ENCODE results near the gene ZFP57.

Gene ZFP57

DNA sequence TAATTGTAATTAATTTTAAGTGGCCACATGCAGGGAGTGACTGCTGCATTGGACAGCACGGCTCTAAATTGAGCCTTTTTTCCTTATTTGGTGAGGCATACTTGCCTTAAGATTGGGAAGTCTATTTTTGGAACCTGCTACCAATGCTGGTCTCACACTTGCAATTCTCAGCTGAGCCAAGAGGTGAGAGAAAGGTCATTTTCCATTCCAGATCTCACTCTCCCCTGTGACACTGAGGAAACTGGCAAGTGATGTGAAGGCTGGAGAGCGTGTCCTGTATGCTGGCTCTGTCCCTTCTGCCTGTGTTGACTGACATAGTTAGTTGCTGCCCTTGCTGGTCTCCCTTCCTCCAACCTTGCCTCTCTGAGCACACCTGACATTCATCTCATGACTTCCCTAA lies 24.8 kb downstream of the ZFP57 start:
- in situ Hi-C loops (cut with MboI; ENCODE audit: low sequenced_read_pairs) = no loop called here

DNA sequence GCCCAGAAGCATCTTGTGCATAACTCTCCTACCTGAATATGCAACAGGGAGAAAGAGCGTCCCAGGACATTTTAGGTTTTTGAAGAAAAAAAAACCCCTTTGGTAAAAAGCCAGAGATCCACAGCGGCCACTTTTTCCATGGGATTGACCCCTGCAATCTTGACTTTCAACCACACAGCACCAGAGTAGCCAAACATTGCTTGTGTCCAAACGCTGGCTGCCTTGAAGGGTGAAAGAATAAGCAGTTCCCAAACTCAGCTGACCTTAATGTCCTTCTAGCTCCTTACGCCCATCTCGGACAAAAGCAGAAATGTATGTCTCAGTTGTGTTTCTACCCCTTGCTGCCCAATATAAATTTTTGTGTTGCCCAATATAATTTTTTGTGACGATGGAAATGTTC lies 25.3 kb downstream of the ZFP57 start:
- in situ Hi-C loops (cut with MboI; ENCODE audit: low sequenced_read_pairs) = no loop called here

GRCh38 chr6:29653452-29654038 lies 27.4 kb downstream of the ZFP57 start:
- in situ Hi-C loops (cut with MboI; ENCODE audit: low sequenced_read_pairs) = no loop called here

DNA sequence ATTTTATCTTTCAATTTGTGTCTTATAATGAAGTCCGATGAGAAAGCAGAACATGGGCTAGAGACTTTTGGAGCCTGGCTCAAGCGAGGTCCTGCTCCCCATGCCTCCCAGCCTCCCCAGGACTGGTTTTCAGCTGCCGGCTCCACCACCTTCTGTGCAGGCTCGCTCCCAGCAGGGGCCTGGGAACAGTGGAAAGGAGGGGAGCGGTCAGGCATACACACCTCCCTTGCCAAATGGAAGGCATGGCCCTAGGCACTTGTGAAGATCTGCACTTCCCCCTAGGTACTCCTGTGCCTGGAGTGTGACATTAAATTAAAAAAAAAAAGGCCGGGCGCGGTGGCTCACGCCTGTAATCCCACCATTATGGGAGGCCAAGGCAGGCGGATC lies 28.8 kb downstream of the ZFP57 start:
- in situ Hi-C loops (cut with MboI; ENCODE audit: low sequenced_read_pairs) = no loop called here

- in situ Hi-C loops (cut with MboI; ENCODE audit: low sequenced_read_pairs) = no loop called here
Observed at GRCh38 chr6:29651413-29652197, 29.3 kb downstream of the ZFP57 start.

DNA sequence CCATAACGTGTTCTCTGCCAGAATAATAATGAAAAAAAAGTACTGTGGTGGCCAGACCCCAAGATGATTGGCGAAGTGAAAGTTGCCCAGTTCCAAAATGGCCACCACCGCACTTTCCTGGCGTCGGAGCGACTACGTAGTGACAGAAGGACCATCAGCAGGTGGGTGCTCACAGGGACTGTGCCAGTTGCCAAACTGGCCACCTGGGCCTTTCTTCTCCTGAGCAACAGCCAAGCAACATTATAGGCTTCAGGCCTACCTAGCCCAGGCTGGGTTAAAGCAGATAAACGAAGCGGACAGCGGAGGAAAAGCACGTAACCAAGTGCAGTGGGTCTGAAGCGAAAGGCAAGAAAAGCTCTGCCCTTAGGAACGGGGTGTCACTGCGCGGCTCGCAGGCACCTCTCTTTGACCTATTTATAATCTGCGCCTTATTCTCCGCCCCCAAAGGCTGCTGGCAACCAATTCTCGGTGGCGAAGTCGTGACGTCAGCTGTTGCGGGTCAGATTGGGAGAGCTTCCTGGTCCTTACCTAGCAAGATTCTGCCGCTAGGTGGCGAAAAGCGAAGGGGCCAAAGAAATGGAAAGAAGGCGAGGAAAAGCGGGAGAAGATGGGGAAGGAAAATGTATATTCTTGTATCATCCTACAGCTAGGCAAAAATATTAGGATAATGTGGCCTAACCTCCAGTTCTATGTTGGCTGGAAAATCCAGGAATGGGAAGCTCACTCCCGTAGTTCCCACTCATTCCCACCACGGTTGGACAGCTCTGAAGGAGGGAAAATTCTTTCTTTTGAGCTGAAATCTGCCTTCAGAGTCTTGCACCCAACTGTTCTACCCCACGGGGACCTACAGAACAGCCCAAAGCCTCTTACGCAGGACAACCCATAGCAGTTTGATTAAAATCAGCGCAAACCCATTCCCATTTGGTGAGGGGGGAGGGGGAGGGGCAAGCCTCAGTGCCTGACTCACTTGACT lies 31.0 kb downstream of the ZFP57 start:
- in situ Hi-C loops (cut with MboI; ENCODE audit: low sequenced_read_pairs) = no loop called here

GRCh38 chr6:29647927-29648642 lies 32.9 kb downstream of the ZFP57 start:
- in situ Hi-C loops (cut with MboI; ENCODE audit: low sequenced_read_pairs) = no loop called here

DNA sequence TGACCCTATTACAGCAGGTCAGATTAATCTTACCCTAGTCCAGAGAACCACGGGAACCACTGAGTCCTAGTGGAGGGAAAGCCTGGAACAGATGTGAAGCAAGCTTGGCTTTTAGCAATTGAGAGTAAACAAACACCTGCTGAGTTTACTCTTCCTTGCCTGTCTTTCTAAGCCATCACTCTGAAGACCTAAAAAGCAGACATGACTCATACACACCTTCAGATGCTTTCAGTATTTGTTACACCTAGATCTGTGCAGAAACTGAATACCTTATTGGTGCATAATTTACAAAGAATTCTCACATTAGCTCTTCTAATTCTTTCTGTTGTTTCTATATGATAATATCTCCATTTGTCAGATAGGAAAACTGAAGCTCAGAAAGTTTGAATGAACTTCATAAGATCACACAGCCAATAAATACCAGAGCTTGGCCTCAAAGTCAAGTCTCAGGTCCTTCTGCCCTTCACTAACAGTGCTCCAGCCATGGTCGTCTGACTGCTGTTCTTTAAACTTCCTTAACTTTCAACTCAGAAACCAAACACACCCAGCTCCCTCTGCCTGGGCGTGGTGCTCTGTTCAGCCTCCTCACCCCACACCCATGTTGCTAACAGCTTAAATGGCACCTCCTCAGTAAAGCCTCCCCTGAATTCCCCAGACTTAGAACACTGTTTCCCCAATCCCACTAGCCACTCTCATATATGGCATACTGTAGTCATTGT lies 39.4 kb downstream of the ZFP57 start:
- in situ Hi-C loops (cut with MboI; ENCODE audit: low sequenced_read_pairs) = no loop called here

GRCh38 chr6:29637247-29637646 lies 43.7 kb downstream of the ZFP57 start:
- in situ Hi-C loops (cut with MboI; ENCODE audit: low sequenced_read_pairs) = no loop called here

GRCh38 chr6:29633534-29633905 lies 47.4 kb downstream of the ZFP57 start:
- in situ Hi-C loops (cut with MboI; ENCODE audit: low sequenced_read_pairs) = no loop called here

- in situ Hi-C loops (cut with MboI; ENCODE audit: low sequenced_read_pairs) = no loop called here
Observed at GRCh38 chr6:29632789-29633533, 48.0 kb downstream of the ZFP57 start, which contains the start of gene GABBR1. TSS of gene GABBR1 (minus strand) at chr6:29633183. CDS start at chr6:29632385, 798 bp downstream.

DNA sequence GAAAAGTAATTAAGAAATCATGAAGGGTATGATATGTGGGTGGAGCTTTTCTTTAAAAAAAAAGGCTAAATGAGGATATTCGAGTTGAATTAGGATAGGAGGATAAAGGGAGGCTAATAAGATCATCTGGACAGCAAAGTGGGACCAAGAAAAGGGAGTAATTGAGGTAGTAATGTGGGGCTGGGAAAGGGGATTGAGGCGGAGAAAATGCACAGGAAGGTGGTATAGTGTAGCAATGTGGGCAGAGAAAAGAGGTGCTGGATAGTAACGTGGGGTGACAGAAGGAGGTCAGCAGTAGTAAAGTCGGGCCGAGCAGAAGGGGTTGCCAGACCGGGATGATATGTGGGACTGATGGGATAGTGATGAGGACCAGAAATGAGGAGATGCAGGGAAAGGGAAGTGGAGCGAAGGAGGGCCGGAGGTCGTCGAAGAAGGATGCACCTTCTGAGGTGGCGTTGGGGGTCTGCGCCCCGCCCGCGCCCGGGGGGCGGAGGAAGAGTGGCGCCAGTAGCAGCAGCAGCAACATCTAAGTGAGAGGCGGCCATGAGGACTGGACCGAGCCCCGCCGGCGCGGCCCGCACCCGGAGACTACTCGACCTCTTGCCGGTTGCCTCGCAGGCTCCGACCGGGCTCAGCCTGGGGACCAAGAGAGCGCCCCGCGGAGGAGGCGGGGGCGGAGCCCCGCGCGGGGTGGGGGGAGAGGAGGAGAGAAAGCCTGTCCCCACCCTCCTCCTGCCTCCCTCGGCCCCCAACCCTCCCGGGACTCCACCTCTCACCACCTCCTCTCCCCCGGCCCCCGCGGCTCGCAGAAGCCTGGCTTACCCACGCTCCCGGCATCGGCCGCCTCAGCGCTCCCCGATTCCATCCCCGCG lies 48.9 kb downstream of the ZFP57 start:
- in situ Hi-C loops (cut with MboI; ENCODE audit: low sequenced_read_pairs) = no loop called here

DNA sequence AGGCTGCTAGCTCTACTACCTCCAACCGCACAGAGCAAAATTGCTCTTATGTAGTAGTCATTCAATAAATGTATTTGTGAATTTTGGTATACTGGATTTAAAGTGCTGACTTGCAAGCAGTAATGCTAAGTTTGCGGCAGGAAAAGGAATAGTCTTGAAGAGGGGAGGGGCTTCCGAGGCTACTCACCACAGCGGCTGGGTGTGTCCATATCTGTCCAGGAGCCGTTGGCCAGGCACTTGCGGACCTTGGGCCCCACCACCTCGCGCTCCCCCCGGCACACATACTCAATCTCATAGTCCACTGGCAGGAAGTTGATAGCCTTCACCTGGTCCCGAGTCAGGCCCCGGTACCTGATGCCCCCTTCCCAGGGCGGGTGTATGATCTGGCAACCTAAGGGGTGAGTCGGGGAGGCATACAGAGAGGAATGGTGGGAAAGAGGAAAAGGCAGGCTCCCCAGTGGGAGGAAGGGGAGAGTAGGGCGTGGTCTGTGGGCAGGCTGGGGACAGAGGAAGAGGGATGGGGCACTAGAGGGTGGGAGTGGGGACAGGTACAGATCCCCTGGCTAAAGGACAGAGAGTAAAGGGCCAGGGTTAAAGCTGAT lies 49.6 kb downstream of the ZFP57 start:
- in situ Hi-C loops (cut with MboI; ENCODE audit: low sequenced_read_pairs) = no loop called here

GRCh38 chr6:29630315-29630714 lies 50.6 kb downstream of the ZFP57 start:
- in situ Hi-C loops (cut with MboI; ENCODE audit: low sequenced_read_pairs) = no loop called here

DNA sequence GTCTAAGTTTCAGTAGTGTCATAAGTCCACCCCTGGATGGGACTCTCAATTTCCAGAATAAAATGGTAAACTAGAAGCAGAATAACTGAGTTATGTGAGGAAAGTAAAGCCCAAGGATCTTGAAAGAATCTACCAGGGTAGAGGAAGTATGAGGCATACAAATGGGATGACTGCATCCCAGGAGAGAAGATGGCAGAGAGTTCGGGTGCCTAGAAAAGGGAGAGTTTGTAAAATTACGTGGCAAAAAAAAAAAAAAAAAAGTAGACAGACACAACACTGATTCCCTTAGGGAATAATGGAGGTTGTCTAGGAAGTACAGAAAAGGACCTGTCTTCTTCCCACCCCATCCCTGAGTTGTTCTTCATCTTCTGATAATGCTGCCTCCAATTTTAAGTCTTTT lies 51.4 kb downstream of the ZFP57 start:
- in situ Hi-C loops (cut with MboI; ENCODE audit: low sequenced_read_pairs) = no loop called here

GRCh38 chr6:29628419-29629281 lies 52.3 kb downstream of the ZFP57 start:
- in situ Hi-C loops (cut with MboI; ENCODE audit: low sequenced_read_pairs) = no loop called here

DNA sequence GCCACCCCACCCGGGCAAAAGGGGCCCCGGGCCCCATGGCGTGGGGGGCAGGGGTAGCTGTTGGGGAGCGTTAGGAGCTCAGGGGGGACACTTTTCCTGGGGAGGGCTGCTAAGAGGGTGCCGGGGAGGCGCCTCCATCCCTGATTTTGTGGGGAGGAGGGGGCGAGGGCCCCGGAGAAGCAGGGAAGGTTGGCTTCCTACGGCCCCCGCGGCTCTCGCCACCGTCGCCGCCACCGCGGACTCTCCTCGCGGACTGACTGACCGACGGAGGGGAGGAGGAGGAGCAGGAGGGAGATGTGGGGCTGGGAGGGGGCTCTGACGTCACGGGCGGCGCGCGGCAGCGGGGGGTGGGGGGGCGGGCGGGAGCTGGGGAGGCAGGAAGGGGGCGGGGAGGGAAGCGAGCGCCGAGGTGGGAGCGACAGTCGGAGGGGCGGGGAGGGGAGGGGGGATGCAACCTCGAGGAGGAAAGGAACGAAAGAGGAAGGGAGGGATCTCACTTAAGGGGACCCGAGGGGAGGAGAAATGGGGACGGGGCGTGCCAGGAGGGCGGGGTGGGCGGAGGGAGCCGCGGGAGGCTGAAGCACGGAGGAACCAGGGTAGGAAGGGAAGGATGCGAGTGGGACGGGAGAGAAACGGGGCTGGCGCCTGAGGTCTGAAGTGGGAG lies 53.1 kb downstream of the ZFP57 start:
- in situ Hi-C loops (cut with MboI; ENCODE audit: low sequenced_read_pairs) = no loop called here
